Choroid plexus epithelial cell (primary cell): ENCODE results near the gene GALNT10.

Experiments used
- DNase-seq: peaks from one replicate; pipeline ENCODE4 v3.0.0-alpha.2; 2010; ENCODE audit warnings: low read depth
- H3K4me3 ChIP-seq: 2 replicates; pipeline ENCODE4 v1.5.1; 2011; ENCODE audit warnings: low read depth, mild to moderate bottlenecking, control low read depth, low read length, moderate library complexity
- CTCF ChIP-seq: conservative IDR thresholded peaks from 2 replicates; pipeline ENCODE4 v1.5.1; 2011; ENCODE audit warnings: low read depth, mild to moderate bottlenecking, control low read depth, inconsistent platforms, low read length, moderate library complexity

GALNT10 gene

GRCh38 chr5:154199263-154199662, 8.7 kb downstream of the GALNT10 start:
- no peak for DNase-seq

GRCh38 chr5:154199671-154200220, 9.2 kb downstream of the GALNT10 start:
- DNase-seq, result no peak
- no peak for TF ChIP-seq CTCF
- H3K4me3 ChIP-seq, result no peak overlapping the region

More at GRCh38 chr5:154199263-154199662, 8.7 kb downstream of the GALNT10 start:
- no peak overlapping the region for H3K4me3 ChIP-seq
- TF ChIP-seq CTCF, result no peak

- H3K4me3 ChIP-seq, result no peak overlapping the region
- DNase-seq, result no peak
- no peak for TF ChIP-seq CTCF
These were observed 9.7 kb downstream of the GALNT10 start for GRCh38 chr5:154200221-154200620.

- no peak for TF ChIP-seq CTCF
- no peak for DNase-seq
- H3K4me3 ChIP-seq, result no peak overlapping the region
These were observed 10.7 kb downstream of the GALNT10 start for GRCh38 chr5:154201108-154201769.

- no peak overlapping the region for H3K4me3 ChIP-seq
- DNase-seq, result no peak
- TF ChIP-seq CTCF, result no peak
These were observed 12.1 kb downstream of the GALNT10 start for GRCh38 chr5:154202379-154203260.

GRCh38 chr5:154203798-154204578, 13.5 kb downstream of the GALNT10 start:
- no peak overlapping the region for H3K4me3 ChIP-seq
- TF ChIP-seq CTCF, result no peak
- DNase-seq, result no peak
